Neural cell (in vitro differentiated cells): ENCODE results near the gene CRELD1. TPM values are rescaled to one million over a fixed set of nuclear protein-coding genes. Genes with fewer than 3 reads are reported as not detected.

Source experiments
- H2AFZ ChIP-seq: fragments of 200-600, 300-800 bp; sonication (generic), shearing (Covaris generic); 2 replicates; pipeline ENCODE4 v1.6.0; 2014; ENCODE audit warnings: low read depth, mild to moderate bottlenecking, antibody characterized with exemption, low read length, moderate library complexity
- H3F3A ChIP-seq: fragments of 200-600 bp; shearing (Covaris generic); 2 replicates; pipeline ENCODE4 v1.6.1; 2016; ENCODE audit warnings: mild to moderate bottlenecking, moderate library complexity, mixed read lengths, antibody characterized with exemption, low read length; ENCODE audit not compliant: insufficient read depth, poor library complexity, severe bottlenecking
- H3K27ac ChIP-seq: fragments of 200-600, 300-800 bp; sonication (generic), shearing (Covaris generic); 2 replicates; pipeline ENCODE4 v1.5.1; 2014; ENCODE audit warnings: mild to moderate bottlenecking, low read length, moderate library complexity
- H3K27me3 ChIP-seq: fragments of 300-800, 200-600 bp; sonication (generic), shearing (Covaris generic); 2 replicates; pipeline ENCODE4 v1.6.0; 2014; ENCODE audit warnings: mild to moderate bottlenecking, low read depth, low read length, moderate library complexity; ENCODE audit not compliant: insufficient read depth
- H3K36me3 ChIP-seq: fragments of 300-800, 200-600 bp; sonication (generic), shearing (Covaris generic); 2 replicates; pipeline ENCODE4 v1.5.1; 2014; ENCODE audit warnings: mild to moderate bottlenecking, antibody characterized with exemption, low read length, moderate library complexity; ENCODE audit not compliant: insufficient read depth
- H3K4me2 ChIP-seq: fragments of 300-800, 200-600 bp; sonication (generic), shearing (Covaris generic); 2 replicates; pipeline ENCODE4 v1.6.0; 2014; ENCODE audit warnings: mild to moderate bottlenecking, low read length
- H3K4me3 ChIP-seq: fragments of 300-800, 200-600 bp; sonication (generic), shearing (Covaris generic); 2 replicates; pipeline ENCODE4 v1.5.1; 2014; ENCODE audit warnings: mild to moderate bottlenecking, low read length, moderate library complexity
- H3K79me2 ChIP-seq: fragments of 200-600 bp; shearing (Covaris generic); replicated peaks from 2 replicates; pipeline ENCODE4 v1.6.0; 2014; ENCODE audit warnings: mild to moderate bottlenecking, low read length, moderate library complexity; ENCODE audit not compliant: insufficient read depth
- H3K9ac ChIP-seq: fragments of 300-800, 200-600 bp; sonication (generic), shearing (Covaris generic); 2 replicates; pipeline ENCODE4 v1.6.1; 2016; ENCODE audit warnings: mild to moderate bottlenecking, low read length, mixed read lengths
- H3K9me2 ChIP-seq: fragments of 200-600 bp; shearing (Covaris generic); 2 replicates; pipeline ENCODE4 v1.6.1; 2016; ENCODE audit warnings: mild to moderate bottlenecking, low read length, mixed read lengths; ENCODE audit not compliant: insufficient read depth
- H3K9me3 ChIP-seq: fragments of 200-600, 300-800 bp; sonication (generic), shearing (Covaris generic); 2 replicates; pipeline ENCODE4 v1.6.1; 2016; ENCODE audit warnings: mild to moderate bottlenecking, mixed run types, low read length, moderate library complexity, mixed read lengths
- H4K20me1 ChIP-seq: fragments of 200-600 bp; shearing (Covaris generic); 2 replicates; pipeline ENCODE4 v1.6.1; 2016; ENCODE audit warnings: mild to moderate bottlenecking, mixed run types; ENCODE audit not compliant: insufficient read depth
- EP300 ChIP-seq: fragments of 450-650 bp; conservative IDR thresholded peaks from 2 replicates; pipeline ENCODE4 v1.6.1; 2014; ENCODE audit warnings: antibody characterized with exemption, mild to moderate bottlenecking, moderate library complexity; ENCODE audit not compliant: poor library complexity, severe bottlenecking
- EZH2 ChIP-seq: fragments of 200-600, 300-800 bp; shearing (Covaris generic), sonication (generic); IDR thresholded peaks from 2 replicates; pipeline ENCODE4 v1.6.1; 2014; ENCODE audit warnings: antibody characterized with exemption, low read length, borderline replicate concordance, mild to moderate bottlenecking; ENCODE audit not compliant: insufficient read depth, poor library complexity, severe bottlenecking
- MXI1 ChIP-seq: fragments of 450-650 bp; conservative IDR thresholded peaks from 2 replicates; pipeline ENCODE4 v1.6.1; 2014; ENCODE audit warnings: antibody characterized with exemption, mild to moderate bottlenecking; ENCODE audit not compliant: poor library complexity, severe bottlenecking
- POLR2AphosphoS5 ChIP-seq: IDR thresholded peaks from 2 replicates; pipeline ENCODE4 v1.6.1; 2012
- RAD21 ChIP-seq: fragments of 450-650 bp; conservative IDR thresholded peaks from 2 replicates; pipeline ENCODE4 v1.6.1; 2014; ENCODE audit warnings: antibody characterized with exemption, mild to moderate bottlenecking, moderate library complexity
- SMC3 ChIP-seq: fragments of 450-650 bp; conservative IDR thresholded peaks from 2 replicates; pipeline ENCODE4 v1.6.1; 2014; ENCODE audit warnings: antibody characterized with exemption, mild to moderate bottlenecking, moderate library complexity; ENCODE audit not compliant: poor library complexity
- TAF1 ChIP-seq: IDR thresholded peaks from 2 replicates; pipeline ENCODE4 v1.6.1; 2012; ENCODE audit warnings: low read depth
- polyA plus RNA-seq: library from polyadenylated mRNA; depleted of rRNA; stranded (reverse); fragments of >200 nt; gene quantifications from 2 replicates; pipeline ENCODE4 v1.2.3, GENCODE V29; 2014
- TF ChIP-seq, protein P1 (sequence below): IDR thresholded peaks from 2 replicates; pipeline ENCODE4 v1.6.1; 2012; ENCODE audit warnings: borderline replicate concordance
- TF ChIP-seq, protein P2 (sequence below): fragments of 450-650 bp; IDR thresholded peaks from 2 replicates; pipeline ENCODE4 v1.5.1; 2014; ENCODE audit warnings: antibody characterized with exemption, mild to moderate bottlenecking, moderate library complexity; ENCODE audit not compliant: poor library complexity, severe bottlenecking

Gene CRELD1
- polyA plus RNA-seq, 1 donor from 2014 or later: 48.9 TPM

DNA sequence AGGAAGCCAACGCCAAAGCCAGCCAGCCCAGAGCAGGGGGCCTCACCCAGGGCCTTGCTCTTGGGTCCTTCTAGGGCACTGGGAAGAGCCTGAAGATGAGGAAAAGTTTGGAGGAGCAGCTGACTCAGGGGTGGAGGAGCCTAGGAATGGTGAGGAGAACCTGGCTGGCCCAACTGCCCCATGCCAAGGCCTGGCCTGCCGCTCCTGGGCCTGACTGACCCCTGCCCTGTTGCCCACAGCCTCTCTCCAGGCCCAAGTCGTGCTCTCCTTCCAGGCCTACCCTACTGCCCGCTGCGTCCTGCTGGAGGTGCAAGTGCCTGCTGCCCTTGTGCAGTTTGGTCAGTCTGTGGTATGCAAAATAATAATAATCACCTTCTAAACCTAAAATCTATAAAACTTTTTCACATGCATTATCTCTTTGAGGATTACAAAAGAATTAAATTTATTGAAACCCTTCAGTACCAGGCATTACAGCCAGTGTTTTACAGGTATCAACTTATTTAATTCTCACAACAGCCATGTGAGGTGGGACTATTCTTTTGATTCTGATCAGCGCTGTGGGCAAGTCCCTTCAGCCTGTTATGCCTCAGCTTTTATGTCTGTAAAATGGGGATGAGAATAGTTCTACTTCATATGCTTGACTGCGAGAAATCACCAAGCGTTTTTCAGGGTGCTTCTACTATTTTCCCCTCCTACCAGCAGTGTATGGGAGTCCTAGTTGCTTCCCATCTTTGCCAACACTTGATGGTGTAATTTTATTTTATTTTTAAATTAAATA, 15.2 kb upstream of the CRELD1 start:
- Histone ChIP-seq H3K4me2 (no peak overlapping the region), H3K9ac (no peak overlapping the region)

DNA sequence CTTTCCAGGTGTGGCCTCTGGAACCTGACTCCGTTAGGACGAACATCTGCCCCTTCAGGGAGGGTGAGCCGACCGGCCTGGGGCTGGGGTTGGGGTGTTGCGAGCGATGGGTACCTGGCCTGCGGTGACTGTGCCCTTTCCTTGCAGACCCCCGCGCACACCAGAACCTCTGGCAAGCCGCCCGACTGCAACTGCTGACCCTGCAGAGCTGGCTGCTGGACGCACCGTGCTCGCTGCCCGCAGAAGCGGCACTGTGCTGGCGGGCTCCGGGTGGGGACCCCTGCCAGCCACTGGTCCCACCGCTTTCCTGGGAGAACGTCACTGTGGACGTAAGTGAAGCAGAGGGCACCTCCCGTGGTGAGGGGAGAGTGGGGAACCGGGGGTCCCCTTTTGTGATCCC, 5.5 kb upstream of the CRELD1 start:
- H3K9me3 ChIP-seq: no peaks in the 10 kb centered on the region
- H3K9ac ChIP-seq: no peak overlapping the region
- no peak overlapping the region for H3K27ac ChIP-seq

More for the DNA sequence above, 15.2 kb upstream of the CRELD1 start:
- H3K9me3 ChIP-seq: no peaks in the 10 kb centered on the region
- peaks cover 16% of the 10 kb centered on the region for H3K27me3 ChIP-seq
- H3K27ac ChIP-seq: no peak overlapping the region
- no peak overlapping the region for H3K4me3 ChIP-seq
- H3F3A ChIP-seq: no peaks in the 10 kb centered on the region
- no peak for TF ChIP-seq TAF1
- TF ChIP-seq, protein P1, sequence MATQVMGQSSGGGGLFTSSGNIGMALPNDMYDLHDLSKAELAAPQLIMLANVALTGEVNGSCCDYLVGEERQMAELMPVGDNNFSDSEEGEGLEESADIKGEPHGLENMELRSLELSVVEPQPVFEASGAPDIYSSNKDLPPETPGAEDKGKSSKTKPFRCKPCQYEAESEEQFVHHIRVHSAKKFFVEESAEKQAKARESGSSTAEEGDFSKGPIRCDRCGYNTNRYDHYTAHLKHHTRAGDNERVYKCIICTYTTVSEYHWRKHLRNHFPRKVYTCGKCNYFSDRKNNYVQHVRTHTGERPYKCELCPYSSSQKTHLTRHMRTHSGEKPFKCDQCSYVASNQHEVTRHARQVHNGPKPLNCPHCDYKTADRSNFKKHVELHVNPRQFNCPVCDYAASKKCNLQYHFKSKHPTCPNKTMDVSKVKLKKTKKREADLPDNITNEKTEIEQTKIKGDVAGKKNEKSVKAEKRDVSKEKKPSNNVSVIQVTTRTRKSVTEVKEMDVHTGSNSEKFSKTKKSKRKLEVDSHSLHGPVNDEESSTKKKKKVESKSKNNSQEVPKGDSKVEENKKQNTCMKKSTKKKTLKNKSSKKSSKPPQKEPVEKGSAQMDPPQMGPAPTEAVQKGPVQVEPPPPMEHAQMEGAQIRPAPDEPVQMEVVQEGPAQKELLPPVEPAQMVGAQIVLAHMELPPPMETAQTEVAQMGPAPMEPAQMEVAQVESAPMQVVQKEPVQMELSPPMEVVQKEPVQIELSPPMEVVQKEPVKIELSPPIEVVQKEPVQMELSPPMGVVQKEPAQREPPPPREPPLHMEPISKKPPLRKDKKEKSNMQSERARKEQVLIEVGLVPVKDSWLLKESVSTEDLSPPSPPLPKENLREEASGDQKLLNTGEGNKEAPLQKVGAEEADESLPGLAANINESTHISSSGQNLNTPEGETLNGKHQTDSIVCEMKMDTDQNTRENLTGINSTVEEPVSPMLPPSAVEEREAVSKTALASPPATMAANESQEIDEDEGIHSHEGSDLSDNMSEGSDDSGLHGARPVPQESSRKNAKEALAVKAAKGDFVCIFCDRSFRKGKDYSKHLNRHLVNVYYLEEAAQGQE: no peak
- TF ChIP-seq EZH2: no peak
- no peak for TF ChIP-seq POLR2AphosphoS5
- TF ChIP-seq MXI1: no peak
- TF ChIP-seq SMC3: no peak
- no peaks in the 10 kb centered on the region for H3K79me2 ChIP-seq
- H2AFZ ChIP-seq: no peak overlapping the region
- no peaks in the 10 kb centered on the region for H3K36me3 ChIP-seq
- H4K20me1 ChIP-seq: no peaks in the 10 kb centered on the region
- H3K9me2 ChIP-seq: no peaks in the 10 kb centered on the region

More for the DNA sequence above, 5.5 kb upstream of the CRELD1 start:
- TF ChIP-seq, protein P2, sequence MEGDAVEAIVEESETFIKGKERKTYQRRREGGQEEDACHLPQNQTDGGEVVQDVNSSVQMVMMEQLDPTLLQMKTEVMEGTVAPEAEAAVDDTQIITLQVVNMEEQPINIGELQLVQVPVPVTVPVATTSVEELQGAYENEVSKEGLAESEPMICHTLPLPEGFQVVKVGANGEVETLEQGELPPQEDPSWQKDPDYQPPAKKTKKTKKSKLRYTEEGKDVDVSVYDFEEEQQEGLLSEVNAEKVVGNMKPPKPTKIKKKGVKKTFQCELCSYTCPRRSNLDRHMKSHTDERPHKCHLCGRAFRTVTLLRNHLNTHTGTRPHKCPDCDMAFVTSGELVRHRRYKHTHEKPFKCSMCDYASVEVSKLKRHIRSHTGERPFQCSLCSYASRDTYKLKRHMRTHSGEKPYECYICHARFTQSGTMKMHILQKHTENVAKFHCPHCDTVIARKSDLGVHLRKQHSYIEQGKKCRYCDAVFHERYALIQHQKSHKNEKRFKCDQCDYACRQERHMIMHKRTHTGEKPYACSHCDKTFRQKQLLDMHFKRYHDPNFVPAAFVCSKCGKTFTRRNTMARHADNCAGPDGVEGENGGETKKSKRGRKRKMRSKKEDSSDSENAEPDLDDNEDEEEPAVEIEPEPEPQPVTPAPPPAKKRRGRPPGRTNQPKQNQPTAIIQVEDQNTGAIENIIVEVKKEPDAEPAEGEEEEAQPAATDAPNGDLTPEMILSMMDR: no peak
- TF ChIP-seq EZH2: no peak
- no peak for TF ChIP-seq RAD21
- no peak for TF ChIP-seq MXI1
- TF ChIP-seq POLR2AphosphoS5: no peak
- TF ChIP-seq EP300: no peak
- TF ChIP-seq TAF1: no peak
- TF ChIP-seq, protein P1: no peak
- Histone ChIP-seq H3K4me2 (no peak overlapping the region), H3F3A (no peaks in the 10 kb centered on the region), H3K4me3 (no peak overlapping the region), H4K20me1 (no peaks in the 10 kb centered on the region), H3K9me2 (no peaks in the 10 kb centered on the region), H3K27me3 (no peaks in the 10 kb centered on the region), H2AFZ (no peak overlapping the region), H3K79me2 (no peaks in the 10 kb centered on the region), H3K36me3 (no peaks in the 10 kb centered on the region)
